HepG2 (cell line): Measurements from ENCODE around the gene POLN. TPM values are rescaled to one million over a fixed set of nuclear protein-coding genes. Genes with fewer than 3 reads are reported as not detected.

Experiments used
- ATAC-seq: fragments of 200-7000 bp; cut with Tn5 transposase; 3 replicates; pipeline ENCODE4 v1.9.1; 2020; ENCODE audit warnings: mild to moderate bottlenecking, moderate library complexity
- BruUV-seq: library from RNA; stranded (reverse); fragments of 400-500 nt; replicated peaks from 2 replicates; lab custom pipeline; 2021; lab: Mats Ljungman, UMichigan
- CTCF ChIA-PET: fragments of 300-600 bp; formaldehyde crosslinking; extraction: SDS; loops from one replicate; lab custom pipeline; 2021; ENCODE audit warnings: low total read pairs, inconsistent platforms, low intra/inter-chr PET ratio; lab: Yijun Ruan, JAX
- POLR2A ChIA-PET: fragments of 350-600 bp; sonication (Branson Sonifier 250); formaldehyde crosslinking; loops from one replicate; lab custom pipeline; 2020; ENCODE audit warnings: antibody characterized with exemption, inconsistent platforms; lab: Yijun Ruan, JAX
- DNase-seq: peaks from one replicate; pipeline ENCODE4 v3.0.0-alpha.2; 2015; ENCODE audit warnings: low spot score
- FAIRE-seq: peaks from 3 replicates; lab custom pipeline; 2011; peaks lifted over from hg19 to GRCh38; lab: Jason Lieb, UNC
- H2AFZ ChIP-seq: one replicate; pipeline ENCODE4 v1.6.1; 2011; ENCODE audit warnings: low read length, inconsistent platforms
- H3K27ac ChIP-seq: fragments of 300-600 bp; 3 replicates; pipeline ENCODE4 v1.8.0; 2011; ENCODE audit warnings: mixed run types, mild to moderate bottlenecking, mixed read lengths, low read length, inconsistent platforms; ENCODE audit not compliant: insufficient read depth; ENCODE audit errors: extremely low read length
- H3K27me3 ChIP-seq, 2 experiments: fragments of 200-600 bp in 1 of 2; 2 replicates in 1 of 2; 3 replicates in 1 of 2; pipeline versions ENCODE4 v1.6.0 to v1.8.0; 2011; ENCODE audit warnings: low read length in 2 of 2, mild to moderate bottlenecking in 2 of 2, moderate library complexity in 2 of 2, inconsistent platforms in 1 of 2; ENCODE audit not compliant: insufficient read depth in 2 of 2, control insufficient read depth in 1 of 2
- H3K36me3 ChIP-seq, 2 experiments: fragments of 200-600 bp in 1 of 2; replicated peaks in 1 of 2; 2 replicates in 1 of 2; 3 replicates in 1 of 2; pipeline versions ENCODE4 v1.5.1 to v1.8.0; 2011; ENCODE audit warnings: low read length in 2 of 2, inconsistent platforms in 1 of 2; ENCODE audit not compliant: insufficient read depth in 2 of 2, control insufficient read depth in 1 of 2
- H3K4me1 ChIP-seq: 2 replicates; pipeline ENCODE4 v1.5.1; 2012; ENCODE audit warnings: low read length, inconsistent platforms; ENCODE audit not compliant: insufficient read depth
- H3K4me2 ChIP-seq: 2 replicates; pipeline ENCODE4 v1.6.0; 2011; ENCODE audit warnings: low read depth, low read length, inconsistent platforms
- H3K4me3 ChIP-seq, 3 experiments: fragments of 200-600 bp in 1 of 3; sonication (generic), shearing (Covaris generic) in 1 of 3; replicated peaks in 1 of 3; 2 replicates each; pipeline ENCODE4 v1.5.1; 2011 to 2016; ENCODE audit warnings: low read length in 3 of 3, inconsistent platforms in 2 of 3, low read depth in 2 of 3, mild to moderate bottlenecking in 2 of 3, control low read depth in 1 of 3, mixed read lengths in 1 of 3; ENCODE audit not compliant: insufficient read depth in 1 of 3
- H3K79me2 ChIP-seq: one replicate; pipeline ENCODE4 v1.6.1; 2011; ENCODE audit warnings: low read length, inconsistent platforms; ENCODE audit not compliant: insufficient read depth
- H3K9ac ChIP-seq: 2 replicates; pipeline ENCODE4 v1.6.0; 2011; ENCODE audit warnings: mild to moderate bottlenecking, low read depth, low read length, inconsistent platforms; ENCODE audit not compliant: insufficient read depth
- H3K9me3 ChIP-seq: 2 replicates; pipeline ENCODE4 v1.5.1; 2012; ENCODE audit warnings: mild to moderate bottlenecking, low read length
- H4K20me1 ChIP-seq: 2 replicates; pipeline ENCODE4 v1.6.0; 2011; ENCODE audit warnings: inconsistent platforms, mild to moderate bottlenecking, low read length, moderate library complexity; ENCODE audit not compliant: insufficient read depth
- CBFB ChIP-seq: sonication (generic); formaldehyde crosslinking; IDR thresholded peaks from 2 replicates; pipeline ENCODE4 v1.4.0; 2020; ENCODE audit warnings: missing genetic modification reagents
- CBX1 ChIP-seq: IDR thresholded peaks from one replicate; pipeline ENCODE4 v1.6.1; 2016; ENCODE audit warnings: antibody characterized with exemption, low read depth
- E2F1 ChIP-seq: sonication (generic); formaldehyde crosslinking; IDR thresholded peaks from 2 replicates; pipeline ENCODE4 v1.5.0; 2020; ENCODE audit warnings: missing genetic modification reagents
- KLF15 ChIP-seq: sonication (generic); formaldehyde crosslinking; IDR thresholded peaks from 2 replicates; pipeline ENCODE4 v1.8.1; 2023; ENCODE audit warnings: borderline replicate concordance, mild to moderate bottlenecking, inconsistent platforms, missing genetic modification reagents, mixed read lengths
- MAZ ChIP-seq, 2 experiments: sonication (generic) in 1 of 2; formaldehyde crosslinking in 1 of 2; IDR thresholded peaks; 2 replicates each; pipeline versions ENCODE4 v1.5.0 to v1.6.1; 2012 to 2020; ENCODE audit warnings: low read depth in 2 of 2, mild to moderate bottlenecking in 2 of 2, borderline replicate concordance in 1 of 2, improper control_type of control experiment in 1 of 2, low read length in 1 of 2, missing genetic modification reagents in 1 of 2, moderate library complexity in 1 of 2
- MLX ChIP-seq: IDR thresholded peaks from 2 replicates; pipeline ENCODE4 v1.6.1; 2016
- NBN ChIP-seq: fragments of 450-650 bp; conservative IDR thresholded peaks from 2 replicates; pipeline ENCODE4 v1.6.1; 2017
- PAX8 ChIP-seq: sonication (generic); formaldehyde crosslinking; IDR thresholded peaks from 2 replicates; pipeline ENCODE4 v1.8.0; 2022; ENCODE audit warnings: mild to moderate bottlenecking, missing genetic modification reagents, borderline replicate concordance
- WIZ ChIP-seq: sonication (generic); formaldehyde crosslinking; IDR thresholded peaks from 2 replicates; pipeline ENCODE4 v1.5.1; 2020; ENCODE audit warnings: mild to moderate bottlenecking, missing genetic modification reagents
- ZBTB38 ChIP-seq: sonication (generic); formaldehyde crosslinking; IDR thresholded peaks from 2 replicates; pipeline ENCODE4 v1.5.1; 2020; ENCODE audit warnings: mild to moderate bottlenecking, missing genetic modification reagents
- ZFP41 ChIP-seq: sonication (generic); formaldehyde crosslinking; IDR thresholded peaks from 2 replicates; pipeline ENCODE4 v1.4.0; 2020; ENCODE audit warnings: mild to moderate bottlenecking, missing genetic modification reagents, borderline replicate concordance
- ZNF230 ChIP-seq: sonication (generic); formaldehyde crosslinking; IDR thresholded peaks from 2 replicates; pipeline ENCODE4 v1.4.0; 2020; ENCODE audit warnings: mild to moderate bottlenecking, missing genetic modification reagents
- ZNF569 ChIP-seq: sonication (generic); formaldehyde crosslinking; IDR thresholded peaks from 2 replicates; pipeline ENCODE4 v1.5.0; 2020; ENCODE audit warnings: mild to moderate bottlenecking, missing genetic modification reagents, moderate library complexity, borderline replicate concordance
- ZNF570 ChIP-seq: sonication (generic); formaldehyde crosslinking; IDR thresholded peaks from 2 replicates; pipeline ENCODE4 v1.4.0; 2020; ENCODE audit warnings: mild to moderate bottlenecking, missing genetic modification reagents, borderline replicate concordance
- ZNF83 ChIP-seq: sonication (generic); formaldehyde crosslinking; IDR thresholded peaks from 2 replicates; pipeline ENCODE4 v1.4.0; 2020; ENCODE audit warnings: missing genetic modification reagents, mild to moderate bottlenecking, borderline replicate concordance
- ZZZ3 ChIP-seq: sonication (generic); formaldehyde crosslinking; IDR thresholded peaks from 2 replicates; pipeline ENCODE4 v1.4.0; 2020; ENCODE audit warnings: missing genetic modification reagents, mild to moderate bottlenecking, borderline replicate concordance
- WGBS: methylation state at CpG from one replicate; pipeline ENCODE4 v1.1.6; 2017; ENCODE audit warnings: low lambda C conversion rate; 5-methylcytosine and 5-hydroxymethylcytosine counted together
- in situ Hi-C: cut with HindIII; loops from 2 replicates; pipeline ENCODE4 v1.10.0; 2017; ENCODE audit warnings: low pct_unique_long_range_greater_than_20kb; ENCODE audit not compliant: extremely low pct_ligation_motif_present
- intact Hi-C: fragments of 100-400 bp; cut with micrococcal nuclease; formaldehyde crosslinking; loops from one replicate; pipeline ENCODE4 v1.10.0; 2022; ENCODE audit not compliant: unreplicated experiment
- polyA plus RNA-seq, 8 experiments: library from polyadenylated mRNA; depleted of rRNA in 3 of 8; stranded (reverse) in 7 of 8; unstranded in 1 of 8; fragments of >200 nt; fragmentation: Illumina TruSeq in 4 of 8; extraction: Trizol in 4 of 8; gene quantifications; 2 replicates each; pipeline versions ENCODE4 v1.2.1 to v1.2.3, GENCODE V29; 2011 to 2016; ENCODE audit warnings: low read depth in 4 of 8, missing spikeins in 1 of 8, mixed read lengths in 1 of 8; ENCODE audit not compliant: insufficient read depth in 1 of 8
- total RNA-seq, 5 experiments: library from RNA; depleted of rRNA; stranded (reverse); fragments of >200 nt; fragmentation: Illumina TruSeq; extraction: Trizol; gene quantifications; 2 replicates each; pipeline ENCODE4 v1.2.3, GENCODE V29; 2016; ENCODE audit warnings: low read depth in 1 of 5
- TF ChIP-seq, protein P1 (sequence below): sonication (generic); formaldehyde crosslinking; IDR thresholded peaks from 2 replicates; pipeline ENCODE4 v1.4.0; 2020; ENCODE audit warnings: missing genetic modification reagents
- TF ChIP-seq, protein P2 (sequence below): sonication (generic); formaldehyde crosslinking; IDR thresholded peaks from 2 replicates; pipeline ENCODE4 v1.5.0; 2020; ENCODE audit warnings: mild to moderate bottlenecking, missing genetic modification reagents

Gene POLN
- total and polyA plus RNA-seq, 2 of the 13 experiments (the other 11 are each of a cell fraction or from before 2014, with no cell fraction given): 0.93 to 1.5 TPM

GRCh38 chr4:2081540-2081939 lies 160.4 kb downstream of the POLN start:
- Histone ChIP-seq H3K4me2 (no peak overlapping the region), H3K9me3 (no peaks in the 10 kb centered on the region), H3K4me1 (peaks cover 36% of the 10 kb centered on the region), H3K36me3 (no peaks in the 10 kb centered on the region), H3K27me3 (peaks cover 5 to 30% of the 10 kb centered on the region in 2 experiments), H4K20me1 (no peaks in the 10 kb centered on the region), H3K4me3 (no peak overlapping the region), H3K79me2 (no peaks in the 10 kb centered on the region), H3K27ac (no peak overlapping the region), H2AFZ (no peak overlapping the region), H3K9ac (no peak overlapping the region)
- in situ Hi-C loops: no loop called here
- TF ChIP-seq, protein P1, sequence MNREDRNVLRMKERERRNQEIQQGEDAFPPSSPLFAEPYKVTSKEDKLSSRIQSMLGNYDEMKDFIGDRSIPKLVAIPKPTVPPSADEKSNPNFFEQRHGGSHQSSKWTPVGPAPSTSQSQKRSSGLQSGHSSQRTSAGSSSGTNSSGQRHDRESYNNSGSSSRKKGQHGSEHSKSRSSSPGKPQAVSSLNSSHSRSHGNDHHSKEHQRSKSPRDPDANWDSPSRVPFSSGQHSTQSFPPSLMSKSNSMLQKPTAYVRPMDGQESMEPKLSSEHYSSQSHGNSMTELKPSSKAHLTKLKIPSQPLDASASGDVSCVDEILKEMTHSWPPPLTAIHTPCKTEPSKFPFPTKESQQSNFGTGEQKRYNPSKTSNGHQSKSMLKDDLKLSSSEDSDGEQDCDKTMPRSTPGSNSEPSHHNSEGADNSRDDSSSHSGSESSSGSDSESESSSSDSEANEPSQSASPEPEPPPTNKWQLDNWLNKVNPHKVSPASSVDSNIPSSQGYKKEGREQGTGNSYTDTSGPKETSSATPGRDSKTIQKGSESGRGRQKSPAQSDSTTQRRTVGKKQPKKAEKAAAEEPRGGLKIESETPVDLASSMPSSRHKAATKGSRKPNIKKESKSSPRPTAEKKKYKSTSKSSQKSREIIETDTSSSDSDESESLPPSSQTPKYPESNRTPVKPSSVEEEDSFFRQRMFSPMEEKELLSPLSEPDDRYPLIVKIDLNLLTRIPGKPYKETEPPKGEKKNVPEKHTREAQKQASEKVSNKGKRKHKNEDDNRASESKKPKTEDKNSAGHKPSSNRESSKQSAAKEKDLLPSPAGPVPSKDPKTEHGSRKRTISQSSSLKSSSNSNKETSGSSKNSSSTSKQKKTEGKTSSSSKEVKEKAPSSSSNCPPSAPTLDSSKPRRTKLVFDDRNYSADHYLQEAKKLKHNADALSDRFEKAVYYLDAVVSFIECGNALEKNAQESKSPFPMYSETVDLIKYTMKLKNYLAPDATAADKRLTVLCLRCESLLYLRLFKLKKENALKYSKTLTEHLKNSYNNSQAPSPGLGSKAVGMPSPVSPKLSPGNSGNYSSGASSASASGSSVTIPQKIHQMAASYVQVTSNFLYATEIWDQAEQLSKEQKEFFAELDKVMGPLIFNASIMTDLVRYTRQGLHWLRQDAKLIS: no peak
- no peak for TF ChIP-seq E2F1 (CRISPR knock-in tag)
- no peak for TF ChIP-seq MLX
- no peak for TF ChIP-seq NBN
- no peak for TF ChIP-seq ZFP41
- no peak for TF ChIP-seq KLF15 (CRISPR knock-in tag)
- TF ChIP-seq CBFB: no peak
- TF ChIP-seq MAZ (IDR thresholded peaks at IDR 0.05; ENCODE audit: borderline replicate concordance, low read depth, low read length): no peak
- no peak for TF ChIP-seq MAZ (CRISPR knock-in tag; IDR thresholded peaks at IDR 0.05; ENCODE audit: low read depth)
- no peak for TF ChIP-seq PAX8 (CRISPR knock-in tag)
- TF ChIP-seq, protein P2, sequence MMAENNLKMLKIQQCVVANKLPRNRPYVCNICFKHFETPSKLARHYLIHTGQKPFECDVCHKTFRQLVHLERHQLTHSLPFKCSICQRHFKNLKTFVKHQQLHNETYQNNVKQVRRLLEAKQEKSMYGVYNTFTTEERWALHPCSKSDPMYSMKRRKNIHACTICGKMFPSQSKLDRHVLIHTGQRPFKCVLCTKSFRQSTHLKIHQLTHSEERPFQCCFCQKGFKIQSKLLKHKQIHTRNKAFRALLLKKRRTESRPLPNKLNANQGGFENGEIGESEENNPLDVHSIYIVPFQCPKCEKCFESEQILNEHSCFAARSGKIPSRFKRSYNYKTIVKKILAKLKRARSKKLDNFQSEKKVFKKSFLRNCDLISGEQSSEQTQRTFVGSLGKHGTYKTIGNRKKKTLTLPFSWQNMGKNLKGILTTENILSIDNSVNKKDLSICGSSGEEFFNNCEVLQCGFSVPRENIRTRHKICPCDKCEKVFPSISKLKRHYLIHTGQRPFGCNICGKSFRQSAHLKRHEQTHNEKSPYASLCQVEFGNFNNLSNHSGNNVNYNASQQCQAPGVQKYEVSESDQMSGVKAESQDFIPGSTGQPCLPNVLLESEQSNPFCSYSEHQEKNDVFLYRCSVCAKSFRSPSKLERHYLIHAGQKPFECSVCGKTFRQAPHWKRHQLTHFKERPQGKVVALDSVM (CRISPR knock-in tag): no peak
- no peak for TF ChIP-seq ZNF230 (CRISPR knock-in tag)
- TF ChIP-seq ZBTB38 (CRISPR knock-in tag): no peak
- TF ChIP-seq ZNF83 (CRISPR knock-in tag): no peak
- no peak for TF ChIP-seq ZNF570 (CRISPR knock-in tag)
- TF ChIP-seq CBX1: no peak
- TF ChIP-seq ZNF569 (CRISPR knock-in tag): no peak
- no peak for TF ChIP-seq WIZ (CRISPR knock-in tag)
- TF ChIP-seq ZZZ3 (CRISPR knock-in tag): no peak
- intact Hi-C loops: no loop called here
- no peak for ATAC-seq
- no peak for FAIRE-seq
- no peak for DNase-seq
- 11% methylated on average over 3 of the region's 10 CpGs for WGBS
- ChIA-PET POLR2A (no interaction called here), CTCF (no interaction called here)
- BruUV-seq: no TSS peak
